AG10803 (cell line): ENCODE measurements around the gene TF.

Source experiments
- DNase-seq: peaks from one replicate; pipeline ENCODE4 v3.0.0; 2010; ENCODE audit warnings: low read depth
- H3K4me3 ChIP-seq: 2 replicates; pipeline ENCODE4 v1.5.1; 2011; ENCODE audit warnings: mild to moderate bottlenecking, low read length, control low read depth
- CTCF ChIP-seq: conservative IDR thresholded peaks from 2 replicates; pipeline ENCODE4 v1.5.1; 2011; ENCODE audit warnings: mild to moderate bottlenecking, low read length, control low read depth, inconsistent platforms

The TF gene

GRCh38 chr3:133703915-133704314 lies 42.3 kb upstream of the TF start:
- DNase-seq: no peak
- H3K4me3 ChIP-seq: no peak overlapping the region
- TF ChIP-seq CTCF: no peak

- no peak for DNase-seq
- H3K4me3 ChIP-seq: no peak overlapping the region
- TF ChIP-seq CTCF: no peak
These were observed 40.2 kb upstream of the TF start for GRCh38 chr3:133706033-133706432.

GRCh38 chr3:133709139-133709750 lies 36.9 kb upstream of the TF start:
- H3K4me3 ChIP-seq: no peak overlapping the region
- TF ChIP-seq CTCF: no peak
- no peak for DNase-seq

GRCh38 chr3:133711013-133711412 lies 35.2 kb upstream of the TF start:
- DNase-seq: no peak
- TF ChIP-seq CTCF: no peak

GRCh38 chr3:133712017-133712416 lies 34.2 kb upstream of the TF start:
- TF ChIP-seq CTCF: no peak
- DNase-seq: no peak
- H3K4me3 ChIP-seq: no peak overlapping the region

More at GRCh38 chr3:133711013-133711412, 35.2 kb upstream of the TF start:
- no peak overlapping the region for H3K4me3 ChIP-seq

- H3K4me3 ChIP-seq: no peak overlapping the region
- no peak for TF ChIP-seq CTCF
- DNase-seq: no peak
These were observed 32.8 kb upstream of the TF start for GRCh38 chr3:133713347-133713746.

GRCh38 chr3:133717424-133717823 lies 28.8 kb upstream of the TF start:
- H3K4me3 ChIP-seq: no peak overlapping the region
- DNase-seq: no peak
- no peak for TF ChIP-seq CTCF
